Lung (tissue), 12 donors: ENCODE data around the gene SIK3. TPM values are rescaled to one million over a fixed set of nuclear protein-coding genes. Genes with fewer than 3 reads are reported as not detected.

Experiments
- ATAC-seq: fragments of 200-7000 bp; cut with Tn5 transposase; one replicate; pipeline ENCODE4 v1.9.1; 2020; ENCODE audit warnings: moderate number of reproducible peaks; ENCODE audit not compliant: insufficient read depth, low FRiP score
- DNase-seq, 3 donors: peaks; one replicate each; pipeline ENCODE4 v3.0.0-alpha.2; 2013 to 2017
- H3K27ac ChIP-seq, 2 donors: one replicate each; pipeline ENCODE4 v1.5.1; 2013; ENCODE audit warnings: mild to moderate bottlenecking in 2 of 2, moderate library complexity in 2 of 2, control low read depth in 1 of 2, inconsistent platforms in 1 of 2, low read depth in 1 of 2, low read length in 1 of 2
- H3K27me3 ChIP-seq, 3 donors: one replicate each; pipeline ENCODE4 v1.5.1; 2013; ENCODE audit warnings: low read length in 2 of 3; ENCODE audit not compliant: control insufficient read depth in 3 of 3, insufficient read depth in 3 of 3
- H3K36me3 ChIP-seq, 4 donors: one replicate each; pipeline ENCODE4 v1.5.1; 2013; ENCODE audit warnings: low read length in 4 of 4, mild to moderate bottlenecking in 1 of 4, moderate library complexity in 1 of 4; ENCODE audit not compliant: control insufficient read depth in 4 of 4, insufficient read depth in 4 of 4
- H3K4me1 ChIP-seq, 5 donors: one replicate each; pipeline ENCODE4 v1.5.1; 2013; ENCODE audit warnings: low read length in 5 of 5, mild to moderate bottlenecking in 2 of 5, moderate library complexity in 1 of 5; ENCODE audit not compliant: control insufficient read depth in 5 of 5, insufficient read depth in 5 of 5
- H3K4me3 ChIP-seq: one replicate; pipeline ENCODE4 v1.5.1; 2013; ENCODE audit warnings: mild to moderate bottlenecking, control low read depth, moderate library complexity
- H3K9ac ChIP-seq, 2 donors: one replicate each; pipeline ENCODE4 v1.5.1; 2013; ENCODE audit warnings: low read length in 2 of 2, control low read depth in 1 of 2; ENCODE audit not compliant: insufficient read depth in 1 of 2
- H3K9me3 ChIP-seq, 4 donors: one replicate each; pipeline ENCODE4 v1.5.1; 2013; ENCODE audit warnings: low read length in 3 of 4, mild to moderate bottlenecking in 1 of 4, moderate library complexity in 1 of 4; ENCODE audit not compliant: control insufficient read depth in 4 of 4, insufficient read depth in 3 of 4
- CTCF ChIP-seq: IDR thresholded peaks from 2 replicates; pipeline ENCODE4 v1.5.1; 2012; ENCODE audit warnings: mild to moderate bottlenecking; ENCODE audit errors: control extremely low read depth, extremely low read depth
- WGBS, 2 donors: extraction: QIAGEN DNeasy Blood & Tissue Kit; methylation state at CpG; one replicate each; pipeline ENCODE4 v1.1.7; 2013; 5-methylcytosine and 5-hydroxymethylcytosine counted together
- polyA plus RNA-seq, 2 donors: library from polyadenylated mRNA; stranded (reverse); fragments of 200-250 nt; gene quantifications; one replicate each; pipeline ENCODE4 v1.2.1, GENCODE V29; 2013
- total RNA-seq, 2 donors: library from RNA; depleted of rRNA in 1 of 2; stranded (reverse); fragments of >200 nt in 1 of 2; gene quantifications; one replicate each; pipeline ENCODE4 v1.2.1, GENCODE V29; 2014 to 2021
- donor health status: control.
- donor health status: control.
- donor health status: Bipolar disorder and iron deficiency.
- donor health status: healthy.
- donor health status: DM: yes; HTN: yes; CAD: no.

The SIK3 gene
- total and polyA plus RNA-seq, 4 donors, result 9.0 to 43.4 (median 29.6) TPM

GRCh38 chr11:117092951-117093590 is 5.2 kb downstream of the SIK3 start:
- 57 to 65% methylated on average over 5 of the region's 5 CpGs for WGBS, 2 donors
- H3K9me3 ChIP-seq, result no peaks in the 10 kb centered on the region
- peaks cover 3 to 32% (median 23%) of the 10 kb centered on the region in 5 donors for H3K4me1 ChIP-seq
- H3K27ac ChIP-seq, result no peak overlapping the region
- ATAC-seq, result no peak
- no peak overlapping the region for H3K4me3 ChIP-seq
- no peak overlapping the region for H3K9ac ChIP-seq
- peaks cover 0 to 1% (median 0%) of the 10 kb centered on the region in 4 donors for H3K36me3 ChIP-seq
- no peaks in the 10 kb centered on the region for H3K27me3 ChIP-seq
- DNase-seq, result no peak
- no peak for TF ChIP-seq CTCF

DNA sequence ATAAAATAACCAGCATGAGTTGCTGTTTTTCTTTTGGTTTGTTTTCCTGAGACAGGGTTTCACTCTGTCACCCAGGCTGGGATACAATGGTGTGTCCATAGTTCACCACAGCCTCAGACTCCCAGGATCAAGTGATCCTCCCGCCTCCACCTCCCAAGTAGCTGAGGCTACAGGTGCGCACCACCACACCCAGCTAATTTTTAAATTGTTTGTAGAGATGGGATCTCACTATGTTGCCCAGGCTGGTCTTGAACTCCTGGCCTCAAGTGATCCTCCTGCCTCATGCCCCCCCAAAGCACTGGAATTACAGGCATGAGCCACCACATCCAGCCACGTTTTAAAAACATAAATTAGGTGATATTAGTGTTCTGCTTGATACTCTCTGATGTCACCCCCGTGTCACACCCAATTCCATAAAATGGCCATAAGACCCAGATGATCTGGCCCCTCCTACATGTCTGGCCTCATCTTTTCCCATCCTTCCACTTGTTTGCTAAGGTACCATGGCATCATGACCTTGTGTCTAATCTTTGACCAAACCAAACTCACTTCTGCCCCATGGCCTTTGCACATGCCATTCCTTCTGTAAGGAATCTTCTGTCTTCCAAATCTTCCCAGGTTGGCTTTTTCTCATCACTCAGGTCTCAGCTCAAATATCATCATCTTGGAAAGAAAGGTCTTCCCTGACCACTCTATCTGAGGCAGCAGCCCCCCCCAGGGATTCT is 6.3 kb downstream of the SIK3 start:
- 95 to 98% methylated on average over 4 of the region's 4 CpGs for WGBS, 2 donors
- Histone ChIP-seq H3K27ac (no peak overlapping the region), H3K4me1 (peaks cover 5 to 29% (median 23%) of the 10 kb centered on the region in 5 donors)

DNA sequence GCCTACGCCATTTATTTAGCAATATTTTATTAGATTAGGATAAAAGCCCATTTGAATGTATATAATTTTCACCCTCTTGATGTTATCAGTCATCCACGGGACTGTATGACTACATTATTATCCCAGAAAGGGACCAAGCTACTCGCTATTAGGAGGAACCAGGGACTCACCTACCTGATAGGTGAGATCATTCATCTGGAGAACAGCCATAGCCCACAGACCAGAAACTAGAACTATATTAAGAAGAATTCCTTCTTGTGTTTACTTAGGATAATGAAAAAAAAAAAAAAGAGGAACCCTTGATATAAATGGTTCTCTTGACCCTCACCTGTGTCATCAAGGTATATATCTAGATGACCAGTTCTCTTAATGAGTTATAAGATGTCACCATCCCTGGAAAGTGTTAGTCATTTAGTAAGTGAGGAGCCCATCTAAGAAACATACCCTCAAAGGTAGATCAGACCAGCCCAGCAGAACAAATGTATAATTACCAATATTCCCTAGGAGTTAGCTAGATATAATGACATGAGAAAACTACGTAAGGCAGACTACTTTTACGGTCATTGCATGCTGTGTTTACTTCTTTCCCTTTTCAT is 8.0 kb downstream of the SIK3 start:
- TF ChIP-seq CTCF, result no peak
- peaks cover 2 to 13% (median 8%) of the 10 kb centered on the region in 5 donors for H3K4me1 ChIP-seq
- ATAC-seq, result no peak
- WGBS, 2 donors, result 85 to 92% methylated on average over 5 of the region's 5 CpGs
- peaks cover 0 to 1% (median 0%) of the 10 kb centered on the region in 4 donors for H3K36me3 ChIP-seq
- H3K9me3 ChIP-seq, result no peaks in the 10 kb centered on the region
- H3K4me3 ChIP-seq, result no peak overlapping the region
- no peaks in the 10 kb centered on the region for H3K27me3 ChIP-seq
- H3K9ac ChIP-seq, result no peak overlapping the region
- no peak overlapping the region for H3K27ac ChIP-seq
- DNase-seq, result no peak

More for the DNA sequence above, 6.3 kb downstream of the SIK3 start:
- no peaks in the 10 kb centered on the region for H3K9me3 ChIP-seq
- peaks cover 0 to 1% (median 0%) of the 10 kb centered on the region in 4 donors for H3K36me3 ChIP-seq
- no peak for TF ChIP-seq CTCF
- no peak for DNase-seq
- no peak overlapping the region for H3K9ac ChIP-seq
- H3K4me3 ChIP-seq, result no peak overlapping the region
- H3K27me3 ChIP-seq, result no peaks in the 10 kb centered on the region
- ATAC-seq, result no peak
